RWPE1 (cell line): ENCODE data around the gene CCDC170.

Source experiments
- CTCF ChIA-PET: fragments of 350-600 bp; sonication (Branson Sonifier 250); formaldehyde crosslinking; extraction: SDS; loops from one replicate; lab custom pipeline; 2021; lab: Yijun Ruan, JAX
- POLR2A ChIA-PET: fragments of 400-600 bp; formaldehyde crosslinking; extraction: SDS; loops from one replicate; lab custom pipeline; 2020; ENCODE audit warnings: antibody characterized with exemption; ENCODE audit not compliant: low non-redundant PET; lab: Yijun Ruan, JAX
- DNase-seq: peaks from one replicate; pipeline ENCODE4 v3.0.0; 2012; ENCODE audit warnings: low spot score
- H3K27ac ChIP-seq: fragments of 450-650 bp; 2 replicates; pipeline ENCODE4 v1.5.1; 2017
- CTCF ChIP-seq: fragments of 450-650 bp; conservative IDR thresholded peaks from 2 replicates; pipeline ENCODE4 v1.5.1; 2017; ENCODE audit warnings: low read depth, mild to moderate bottlenecking

The CCDC170 gene

GRCh38 chr6:151616091-151616513 lies 122.3 kb downstream of the CCDC170 start:
- POLR2A ChIA-PET = no interaction called here
- CTCF ChIA-PET = no interaction called here
- H3K27ac ChIP-seq = no peak overlapping the region
- TF ChIP-seq CTCF = no peak
- DNase-seq = no peak

GRCh38 chr6:151616600-151616999 lies 122.8 kb downstream of the CCDC170 start:
- no peak for TF ChIP-seq CTCF
- no peak for DNase-seq
- ChIA-PET CTCF (interaction anchor here (0.6 kb wide), 1 partner anchor 1138 kb away, joined by 3 read pairs; no protein-coding TSS in a partner anchor), POLR2A (no interaction called here)
- H3K27ac ChIP-seq = no peak overlapping the region

GRCh38 chr6:151617539-151617938 lies 123.7 kb downstream of the CCDC170 start:
- TF ChIP-seq CTCF = no peak
- POLR2A ChIA-PET = no interaction called here
- no peak for DNase-seq
- no peak overlapping the region for H3K27ac ChIP-seq
- CTCF ChIA-PET = no interaction called here

- no peak for DNase-seq
- no peak overlapping the region for H3K27ac ChIP-seq
- CTCF ChIA-PET = no interaction called here
- TF ChIP-seq CTCF = no peak
- POLR2A ChIA-PET = no interaction called here
Observed at GRCh38 chr6:151618717-151619116, 124.9 kb downstream of the CCDC170 start.

- H3K27ac ChIP-seq = no peak overlapping the region
- no peak for DNase-seq
- no peak for TF ChIP-seq CTCF
- ChIA-PET POLR2A (no interaction called here), CTCF (no interaction called here)
Observed at GRCh38 chr6:151620179-151620578, 126.4 kb downstream of the CCDC170 start.

GRCh38 chr6:151624071-151624470 lies 130.3 kb downstream of the CCDC170 start:
- no peak overlapping the region for H3K27ac ChIP-seq
- DNase-seq = no peak
- POLR2A ChIA-PET = no interaction called here
- no peak for TF ChIP-seq CTCF
- CTCF ChIA-PET = interaction anchor here (0.6 kb wide), 1 partner anchor 142 kb away, joined by 3 read pairs; no protein-coding TSS in a partner anchor
